Measurements from ENCODE around the gene USH2A.

USH2A gene

DNA sequence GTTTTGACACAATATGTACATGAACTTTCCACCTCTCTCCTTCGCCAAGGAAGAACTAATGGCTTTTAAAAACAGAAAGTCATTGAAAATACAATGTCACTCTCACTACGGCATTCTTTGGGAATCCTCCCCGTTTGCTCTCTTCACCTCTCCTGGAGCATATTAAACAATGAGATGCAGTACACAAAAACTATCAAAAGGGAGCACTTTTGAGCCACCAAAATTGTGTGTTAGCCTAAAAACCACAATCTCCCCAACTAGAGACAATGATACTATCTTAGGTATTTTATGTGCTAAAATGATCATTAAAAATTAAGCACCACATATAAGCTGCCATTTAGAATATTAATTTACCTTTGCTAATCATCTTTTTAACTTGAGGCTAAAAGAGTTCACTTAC, 430.6 kb downstream of the USH2A start:
- H3K4me3 Mint-ChIP-seq: no peak overlapping the region
- H3K4me1 Mint-ChIP-seq (ENCODE audit: low read depth): no peaks in the 10 kb centered on the region
- no peak for DNase-seq (ENCODE audit: low spot score)
- H3K27me3 Mint-ChIP-seq (ENCODE audit: low read depth): no peaks in the 10 kb centered on the region
- no peaks in the 10 kb centered on the region for H3K36me3 Mint-ChIP-seq (ENCODE audit: low read depth)
- H3K9me3 Mint-ChIP-seq: no peaks in the 10 kb centered on the region
- no peak overlapping the region for H3K27ac Mint-ChIP-seq

DNA sequence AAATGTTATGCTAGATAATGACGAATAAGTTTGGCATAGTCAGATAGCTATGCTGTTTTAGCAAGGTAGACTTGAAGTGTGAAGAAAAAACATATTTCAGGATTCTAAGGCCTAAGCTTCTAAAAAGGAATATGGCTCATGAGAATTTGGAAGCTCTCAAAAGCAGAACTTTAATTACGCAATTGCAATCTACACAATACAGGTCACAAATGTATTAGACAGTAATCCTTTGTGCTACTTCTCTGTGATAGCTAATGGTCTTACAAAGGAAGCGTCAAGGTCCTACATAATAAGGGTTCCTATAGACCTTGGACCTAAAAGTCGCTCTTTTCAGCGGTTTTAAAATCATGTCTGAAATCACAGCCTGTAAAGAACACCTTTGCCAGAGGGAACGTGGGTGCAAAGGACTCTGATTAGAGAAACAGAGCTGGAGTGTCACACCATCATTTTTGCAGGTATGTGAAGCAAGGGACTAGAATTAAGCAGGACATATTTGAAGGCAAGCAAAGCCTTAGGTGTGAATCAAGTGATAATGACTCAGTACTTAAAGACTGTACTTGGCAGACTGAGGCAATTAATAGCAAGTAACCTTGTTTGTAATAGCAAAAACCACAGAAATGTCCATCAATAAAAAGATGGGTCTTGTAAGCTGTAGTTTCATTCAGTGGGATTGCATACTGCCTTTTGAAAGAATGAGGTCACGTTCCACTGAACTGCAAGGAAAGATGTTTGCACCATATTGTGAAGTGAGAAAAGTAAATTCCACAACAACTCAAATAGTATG, 436.0 kb downstream of the USH2A start:
- Mint-ChIP-seq H3K9me3 (peaks cover 4% of the 10 kb centered on the region), H3K36me3 (ENCODE audit: low read depth) (no peaks in the 10 kb centered on the region), H3K4me3 (no peak overlapping the region), H3K27me3 (ENCODE audit: low read depth) (no peaks in the 10 kb centered on the region), H3K27ac (no peak overlapping the region), H3K4me1 (ENCODE audit: low read depth) (no peaks in the 10 kb centered on the region)
- no peak for DNase-seq (ENCODE audit: low spot score)

DNA sequence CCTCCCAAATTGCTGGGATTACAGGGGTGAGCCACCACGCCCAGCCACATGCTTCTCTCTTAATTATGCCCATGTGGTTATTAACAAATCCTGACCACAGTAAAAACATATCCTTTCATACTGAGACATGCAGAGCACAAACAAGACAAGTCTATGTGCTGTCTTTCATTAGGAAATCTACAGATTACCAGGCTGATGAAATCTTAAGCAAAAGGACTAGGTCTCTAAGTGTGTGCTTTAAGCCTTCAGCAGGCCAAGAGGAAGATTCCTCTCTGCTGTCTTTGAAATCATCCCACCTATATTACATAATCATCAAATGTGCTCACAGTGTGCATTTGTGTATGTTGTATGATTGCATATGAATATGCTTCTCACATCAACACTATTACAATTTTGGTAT, 436.8 kb downstream of the USH2A start:
- Mint-ChIP-seq H3K9me3 (peaks cover 8% of the 10 kb centered on the region), H3K27ac (no peak overlapping the region), H3K4me3 (no peak overlapping the region), H3K27me3 (ENCODE audit: low read depth) (no peaks in the 10 kb centered on the region), H3K4me1 (ENCODE audit: low read depth) (no peaks in the 10 kb centered on the region), H3K36me3 (ENCODE audit: low read depth) (no peaks in the 10 kb centered on the region)
- DNase-seq (ENCODE audit: low spot score): no peak

DNA sequence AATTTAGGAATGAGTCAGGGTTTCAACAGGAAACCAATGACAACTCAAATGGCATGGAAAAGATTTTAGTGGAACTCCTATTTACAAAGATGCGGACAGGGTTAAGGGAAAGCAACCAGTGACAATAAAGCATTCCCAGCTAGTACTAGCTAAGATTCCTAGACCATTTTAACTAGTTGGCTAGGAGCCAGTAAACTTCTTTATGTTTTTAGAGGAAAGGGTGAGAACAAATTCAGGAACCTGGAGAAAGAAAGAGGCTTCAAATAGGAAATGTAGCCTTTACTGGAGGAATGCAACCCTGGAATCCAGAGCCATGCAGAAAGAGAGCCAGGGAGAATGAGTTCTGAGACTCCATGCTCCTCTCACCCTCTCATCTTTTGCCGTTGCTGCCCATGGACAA, 439.6 kb downstream of the USH2A start:
- DNase-seq (ENCODE audit: low spot score): no peak
- no peaks in the 10 kb centered on the region for H3K4me1 Mint-ChIP-seq (ENCODE audit: low read depth)
- H3K27ac Mint-ChIP-seq: no peak overlapping the region
- H3K4me3 Mint-ChIP-seq: no peak overlapping the region
- no peaks in the 10 kb centered on the region for H3K27me3 Mint-ChIP-seq (ENCODE audit: low read depth)
- no peaks in the 10 kb centered on the region for H3K36me3 Mint-ChIP-seq (ENCODE audit: low read depth)
- H3K9me3 Mint-ChIP-seq: peaks cover 12% of the 10 kb centered on the region

DNA sequence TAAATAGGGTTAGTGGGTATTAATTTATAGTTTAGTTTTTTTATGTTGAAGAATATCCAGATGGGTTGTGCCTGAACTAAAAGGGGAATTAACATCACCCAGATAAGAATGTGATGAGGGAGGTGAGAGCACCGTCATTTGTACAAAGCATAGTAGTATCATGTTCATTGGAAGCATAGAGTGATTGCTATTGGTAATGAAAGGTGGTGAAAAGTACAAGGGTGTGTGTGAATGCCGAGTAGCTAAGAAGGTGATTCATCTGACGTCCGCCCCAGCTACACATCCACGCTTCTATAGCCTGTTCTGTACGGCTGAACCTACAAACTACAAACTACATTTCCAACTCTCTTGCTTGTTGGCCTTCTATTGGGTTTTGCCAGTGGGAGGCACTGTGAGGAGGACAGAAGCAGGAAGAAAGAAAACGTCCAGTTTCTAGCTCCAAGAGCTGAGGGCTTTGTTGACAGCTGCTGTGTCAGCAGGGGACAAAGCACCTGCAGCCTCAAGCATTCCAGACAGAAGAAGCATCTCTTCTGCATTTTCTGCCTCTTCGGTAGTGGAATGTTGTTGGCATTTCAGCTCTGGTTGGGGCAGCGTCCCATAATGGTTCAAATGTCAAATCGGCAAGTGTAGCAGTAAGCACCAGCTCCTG, 451.3 kb downstream of the USH2A start:
- H3K4me1 Mint-ChIP-seq (ENCODE audit: low read depth): no peaks in the 10 kb centered on the region
- no peak overlapping the region for H3K4me3 Mint-ChIP-seq
- H3K36me3 Mint-ChIP-seq (ENCODE audit: low read depth): no peaks in the 10 kb centered on the region
- no peaks in the 10 kb centered on the region for H3K9me3 Mint-ChIP-seq
- no peak for DNase-seq (ENCODE audit: low spot score)
- no peak overlapping the region for H3K27ac Mint-ChIP-seq
- no peaks in the 10 kb centered on the region for H3K27me3 Mint-ChIP-seq (ENCODE audit: low read depth)

DNA sequence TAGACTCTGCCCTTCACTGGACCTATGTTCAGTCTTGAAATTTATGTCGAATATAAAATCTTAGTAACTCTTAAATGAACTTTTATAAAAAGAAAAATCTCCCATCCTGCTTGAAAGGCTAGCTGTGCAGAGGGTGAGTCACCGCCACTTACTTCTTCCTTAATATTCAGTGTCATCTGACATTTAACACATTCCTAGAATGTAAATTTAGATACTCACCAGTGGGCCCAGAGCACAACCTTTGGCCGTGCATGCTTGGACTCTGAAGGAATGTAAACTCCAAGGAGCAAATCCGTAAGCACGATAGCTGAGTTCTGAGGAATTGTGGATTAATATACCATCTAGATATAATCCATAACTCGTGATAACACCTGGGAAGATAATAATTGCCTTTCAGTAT, 452.8 kb downstream of the USH2A start:
- Mint-ChIP-seq H3K9me3 (no peaks in the 10 kb centered on the region), H3K36me3 (ENCODE audit: low read depth) (no peaks in the 10 kb centered on the region), H3K4me1 (ENCODE audit: low read depth) (no peaks in the 10 kb centered on the region), H3K27ac (no peak overlapping the region), H3K4me3 (no peak overlapping the region), H3K27me3 (ENCODE audit: low read depth) (no peaks in the 10 kb centered on the region)
- DNase-seq (ENCODE audit: low spot score): no peak

DNA sequence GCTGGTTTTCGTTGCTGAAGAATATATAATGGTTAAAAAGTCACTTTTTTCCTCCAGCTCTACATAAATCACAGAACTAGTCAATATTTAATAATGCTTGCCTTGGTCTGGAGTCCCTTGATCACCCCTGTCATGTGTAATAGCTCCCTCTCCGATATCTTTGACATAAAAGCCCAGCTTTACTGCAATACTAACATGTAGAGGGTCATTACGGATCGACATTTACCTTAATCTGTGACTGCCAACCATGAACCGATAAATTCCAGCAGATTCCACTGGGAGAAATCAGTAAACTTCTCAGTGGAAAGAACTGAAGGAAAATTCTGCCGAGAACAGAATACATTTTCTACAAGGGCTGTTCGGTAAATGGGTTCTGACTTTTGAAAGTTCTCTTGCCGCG, 459.6 kb downstream of the USH2A start:
- Mint-ChIP-seq H3K4me1 (ENCODE audit: low read depth) (no peaks in the 10 kb centered on the region), H3K27ac (no peak overlapping the region), H3K27me3 (ENCODE audit: low read depth) (no peaks in the 10 kb centered on the region), H3K9me3 (no peaks in the 10 kb centered on the region), H3K36me3 (ENCODE audit: low read depth) (no peaks in the 10 kb centered on the region), H3K4me3 (no peak overlapping the region)
- DNase-seq (ENCODE audit: low spot score): no peak

DNA sequence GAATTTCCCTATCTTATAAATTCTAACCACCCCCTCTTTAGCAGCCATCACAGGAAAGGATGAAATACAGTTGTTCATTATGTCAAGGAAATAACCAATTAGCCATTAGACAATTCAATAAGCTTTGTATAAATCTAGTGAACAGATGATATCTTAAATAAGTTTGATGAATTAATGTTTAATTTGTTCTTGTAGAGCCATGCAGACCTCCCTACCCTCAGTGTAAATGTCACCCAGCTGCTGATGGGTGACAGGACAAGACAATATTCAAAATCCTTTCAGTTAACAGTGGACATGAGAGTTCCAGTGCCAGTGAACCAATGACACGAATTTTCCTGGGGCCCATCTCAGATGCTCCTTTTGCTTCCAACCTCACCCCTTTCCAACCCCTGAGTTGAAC, 460.2 kb downstream of the USH2A start:
- H3K27me3 Mint-ChIP-seq (ENCODE audit: low read depth): no peaks in the 10 kb centered on the region
- H3K27ac Mint-ChIP-seq: no peak overlapping the region
- DNase-seq (ENCODE audit: low spot score): no peak
- H3K9me3 Mint-ChIP-seq: no peaks in the 10 kb centered on the region
- H3K4me1 Mint-ChIP-seq (ENCODE audit: low read depth): no peaks in the 10 kb centered on the region
- no peak overlapping the region for H3K4me3 Mint-ChIP-seq
- no peaks in the 10 kb centered on the region for H3K36me3 Mint-ChIP-seq (ENCODE audit: low read depth)

DNA sequence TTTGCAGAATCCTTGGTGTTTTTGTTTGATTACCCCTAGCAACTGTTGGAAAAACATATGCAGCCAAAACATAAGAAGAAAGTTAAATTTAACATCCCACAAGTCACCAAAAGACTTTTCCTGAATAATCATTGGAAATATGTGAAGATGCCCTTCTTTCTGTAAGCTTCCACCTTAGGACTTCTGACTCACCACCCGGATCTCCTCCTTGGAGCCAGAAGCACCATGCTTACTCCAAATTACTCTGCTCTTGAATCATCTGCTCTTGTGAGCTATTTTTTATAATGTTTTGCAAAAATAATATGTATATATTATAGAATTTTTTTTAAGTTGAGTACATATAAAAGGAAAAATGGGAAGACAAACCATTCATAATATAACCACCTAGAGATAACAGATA, 464.4 kb downstream of the USH2A start:
- no peak overlapping the region for H3K27ac Mint-ChIP-seq
- no peak overlapping the region for H3K4me3 Mint-ChIP-seq
- H3K4me1 Mint-ChIP-seq (ENCODE audit: low read depth): no peaks in the 10 kb centered on the region
- DNase-seq (ENCODE audit: low spot score): no peak
- H3K36me3 Mint-ChIP-seq (ENCODE audit: low read depth): no peaks in the 10 kb centered on the region
- no peaks in the 10 kb centered on the region for H3K27me3 Mint-ChIP-seq (ENCODE audit: low read depth)
- H3K9me3 Mint-ChIP-seq: no peaks in the 10 kb centered on the region

DNA sequence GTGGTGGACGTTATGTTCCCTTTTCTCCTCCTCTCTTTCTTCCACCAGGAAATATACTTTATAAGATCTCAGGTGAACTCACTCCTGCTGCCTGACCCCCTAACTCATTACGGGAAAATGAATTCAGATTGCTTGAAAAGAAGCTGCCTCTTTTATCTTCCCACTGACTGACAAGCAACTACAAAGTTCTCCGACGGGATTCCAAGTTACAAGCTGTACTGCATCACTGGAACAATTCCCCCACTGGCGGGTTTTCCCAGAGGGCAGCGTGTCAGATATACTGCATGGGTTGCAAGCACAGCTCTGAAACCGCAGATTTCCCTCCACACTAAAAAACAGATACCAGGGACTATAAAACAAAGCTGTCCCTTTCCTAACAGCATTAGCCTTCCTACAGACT, 465.6 kb downstream of the USH2A start:
- Mint-ChIP-seq H3K4me3 (no peak overlapping the region), H3K4me1 (ENCODE audit: low read depth) (no peaks in the 10 kb centered on the region), H3K27ac (no peak overlapping the region), H3K27me3 (ENCODE audit: low read depth) (no peaks in the 10 kb centered on the region), H3K9me3 (no peaks in the 10 kb centered on the region), H3K36me3 (ENCODE audit: low read depth) (no peaks in the 10 kb centered on the region)
- DNase-seq (ENCODE audit: low spot score): no peak

DNA sequence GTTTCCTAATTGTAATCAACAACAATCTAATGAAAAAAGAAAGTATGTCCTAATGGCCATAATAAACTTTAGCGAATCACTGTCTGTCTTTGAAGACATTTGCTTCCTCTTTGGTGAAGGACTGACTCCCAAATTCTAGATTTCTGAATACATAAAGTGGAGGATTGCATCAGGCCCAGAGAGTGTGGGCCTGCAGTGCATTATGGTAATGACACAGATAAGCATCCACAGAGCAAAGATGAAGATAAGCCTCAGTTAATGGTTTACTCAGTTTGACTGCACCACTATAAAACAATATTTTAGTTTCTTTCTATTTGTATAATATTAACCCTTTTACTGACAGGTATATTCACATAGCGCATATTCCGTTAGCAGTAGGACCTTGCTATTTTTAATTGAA, 490.7 kb downstream of the USH2A start:
- Mint-ChIP-seq H3K9me3 (no peaks in the 10 kb centered on the region), H3K27ac (no peak overlapping the region), H3K27me3 (ENCODE audit: low read depth) (no peaks in the 10 kb centered on the region)

DNA sequence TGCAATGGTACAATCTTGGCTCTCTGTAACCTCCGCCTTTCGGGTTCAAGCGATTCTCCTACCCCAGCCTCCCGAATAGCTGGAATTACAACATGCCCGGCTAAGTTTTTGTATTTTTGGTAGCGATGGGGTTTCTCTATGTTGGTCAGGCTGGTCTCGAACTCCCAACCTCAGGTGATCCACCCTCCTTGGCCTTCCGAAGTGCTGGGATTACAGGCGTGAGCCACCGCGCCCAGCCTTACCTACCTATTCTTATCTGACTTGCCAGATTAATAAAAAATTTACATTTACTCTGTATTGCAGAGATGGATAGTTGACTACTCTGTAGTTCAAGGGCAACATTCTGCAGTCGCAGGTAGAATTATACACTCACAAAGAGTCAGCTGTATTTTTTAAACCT, 496.6 kb downstream of the USH2A start:
- no peak for DNase-seq (ENCODE audit: low spot score)
- no peak overlapping the region for H3K4me3 Mint-ChIP-seq
- no peaks in the 10 kb centered on the region for H3K27me3 Mint-ChIP-seq (ENCODE audit: low read depth)
- no peaks in the 10 kb centered on the region for H3K4me1 Mint-ChIP-seq (ENCODE audit: low read depth)
- H3K27ac Mint-ChIP-seq: no peak overlapping the region
- H3K36me3 Mint-ChIP-seq (ENCODE audit: low read depth): no peaks in the 10 kb centered on the region
- no peaks in the 10 kb centered on the region for H3K9me3 Mint-ChIP-seq

More for the DNA sequence above, 490.7 kb downstream of the USH2A start:
- Mint-ChIP-seq H3K4me1 (ENCODE audit: low read depth) (no peaks in the 10 kb centered on the region), H3K36me3 (ENCODE audit: low read depth) (no peaks in the 10 kb centered on the region), H3K4me3 (no peak overlapping the region)
- no peak for DNase-seq (ENCODE audit: low spot score)

DNA sequence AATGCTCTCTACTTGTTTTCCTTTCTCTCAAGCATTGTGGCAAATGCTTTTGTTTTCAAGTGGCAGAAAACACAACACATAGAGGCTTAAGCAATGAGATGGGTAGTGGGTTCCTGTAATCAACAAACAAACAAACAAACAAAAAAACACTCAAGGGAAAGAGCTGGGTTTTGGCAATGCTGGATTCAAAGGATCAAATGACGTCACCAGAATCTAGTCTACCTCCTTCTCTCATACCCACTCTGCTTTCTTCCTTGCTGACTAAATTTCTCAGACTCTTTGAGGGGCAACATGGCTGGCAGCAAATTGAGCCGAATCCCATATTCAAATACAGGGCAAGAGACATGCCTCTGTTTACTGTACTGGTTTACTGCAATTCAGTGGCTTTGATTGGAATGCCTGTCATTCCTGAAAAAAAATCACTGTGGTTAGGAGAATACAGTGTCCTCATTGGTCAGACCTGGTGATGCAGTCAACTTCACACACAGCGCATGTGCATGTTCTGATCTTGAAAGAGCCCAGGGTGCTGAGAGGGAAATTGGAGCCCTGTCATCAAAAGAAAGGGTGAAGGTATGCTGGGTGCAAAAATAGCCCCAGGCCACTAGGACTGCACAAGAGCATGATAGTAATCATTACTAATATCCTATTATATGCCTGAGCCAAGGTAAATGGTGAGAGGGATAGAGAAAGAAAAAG, 500.0 kb downstream of the USH2A start:
- DNase-seq (ENCODE audit: low spot score): no peak
- Mint-ChIP-seq H3K27ac (no peak overlapping the region), H3K36me3 (ENCODE audit: low read depth) (no peaks in the 10 kb centered on the region), H3K27me3 (ENCODE audit: low read depth) (no peaks in the 10 kb centered on the region), H3K4me3 (no peak overlapping the region), H3K9me3 (no peaks in the 10 kb centered on the region), H3K4me1 (ENCODE audit: low read depth) (no peaks in the 10 kb centered on the region)

DNA sequence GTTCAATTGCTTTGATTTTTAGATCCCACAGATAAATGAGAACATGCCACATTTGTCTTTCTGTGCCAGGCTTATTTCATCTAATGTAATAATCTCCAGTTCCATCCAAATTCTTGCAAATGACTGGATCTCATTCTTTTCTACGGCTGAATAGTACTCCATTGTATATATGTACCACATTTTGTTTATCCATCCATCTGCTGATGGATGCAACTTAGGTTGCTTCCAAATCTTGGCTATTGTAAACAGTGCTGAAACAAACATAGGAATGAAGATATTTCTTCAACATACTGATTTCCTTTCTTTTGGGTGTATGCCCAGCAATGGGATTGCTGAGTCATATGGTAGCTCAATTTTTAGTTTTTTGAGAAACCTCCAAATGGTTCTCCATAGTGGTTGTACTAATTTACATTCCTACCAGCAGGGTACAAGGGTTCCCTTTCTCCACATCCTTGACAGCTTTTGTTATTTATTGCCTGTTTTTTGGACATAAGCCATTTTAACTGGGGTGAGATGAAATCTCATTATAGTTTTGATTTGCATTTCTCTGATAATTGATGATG, 511.8 kb downstream of the USH2A start:
- no peak for DNase-seq (ENCODE audit: low spot score)
- Mint-ChIP-seq H3K36me3 (ENCODE audit: low read depth) (no peaks in the 10 kb centered on the region), H3K27ac (no peak overlapping the region), H3K4me3 (no peak overlapping the region), H3K4me1 (ENCODE audit: low read depth) (no peaks in the 10 kb centered on the region), H3K9me3 (peaks cover 17% of the 10 kb centered on the region), H3K27me3 (ENCODE audit: low read depth) (no peaks in the 10 kb centered on the region)

Measured in T-helper 2 cell treated with Interferon-gamma antibody and Interleukin-4, amounts not matched to agents 5 μg/mL and 100 μg/mL, for 36 hours (primary cell).